Activated CD8-positive, alpha-beta T cell treated with anti-CD3 and anti-CD28 coated beads for 36 hours (primary cell): ENCODE data around the gene CENATAC. TPM values are rescaled to one million over a fixed set of nuclear protein-coding genes. Genes with fewer than 3 reads are reported as not detected.
"Not testable (repeated sequence)": the region's sequence is repeated elsewhere in the genome, so short reads cannot be mapped to it uniquely, and the experiment has no call there.

Experiments used
- ATAC-seq: fragments of 200-7000 bp; cut with Tn5 transposase; one replicate; pipeline ENCODE4 v1.10.0; 2021; ENCODE audit warnings: mild to moderate bottlenecking, moderate library complexity
- CTCF ChIA-PET: fragments of 350-600 bp; sonication (Branson Sonifier 250); formaldehyde crosslinking; loops from one replicate; lab custom pipeline; 2021; ENCODE audit warnings: antibody characterized with exemption; lab: Charles Lee
- POLR2A ChIA-PET: fragments of 350-600 bp; sonication (Branson Sonifier 250); formaldehyde crosslinking; loops from one replicate; lab custom pipeline; 2021; ENCODE audit warnings: antibody characterized with exemption; lab: Charles Lee
- DNase-seq: peaks from one replicate; pipeline ENCODE4 v3.0.0-alpha.2; 2020
- H3K27ac Mint-ChIP-seq: one replicate; pipeline ENCODE4 v1.8.0; 2021; ENCODE audit warnings: mild to moderate bottlenecking, mixed read lengths
- H3K27me3 Mint-ChIP-seq: one replicate; pipeline ENCODE4 v1.8.0; 2021; ENCODE audit warnings: mixed read lengths
- H3K36me3 Mint-ChIP-seq: one replicate; pipeline ENCODE4 v1.8.0; 2021; ENCODE audit warnings: low read depth, mixed read lengths
- H3K4me1 Mint-ChIP-seq: one replicate; pipeline ENCODE4 v1.8.0; 2021; ENCODE audit warnings: low read depth, mixed read lengths
- H3K4me3 Mint-ChIP-seq: one replicate; pipeline ENCODE4 v1.8.0; 2021; ENCODE audit warnings: mild to moderate bottlenecking, moderate library complexity, mixed read lengths
- H3K9me3 Mint-ChIP-seq: one replicate; pipeline ENCODE4 v1.8.0; 2021; ENCODE audit warnings: mixed read lengths
- CTCF ChIP-seq: fragments of 200-600 bp; IDR thresholded peaks from one replicate; pipeline ENCODE4 v1.8.0; 2022; ENCODE audit warnings: antibody characterized with exemption, mild to moderate bottlenecking
- intact Hi-C: fragments of 100-400 bp; cut with micrococcal nuclease; formaldehyde crosslinking; loops from one replicate; pipeline ENCODE4 v1.10.0; 2022
- total RNA-seq, 2 experiments: library from RNA; stranded (reverse); gene quantifications; one replicate each; pipeline ENCODE4 v1.2.3, GENCODE V29; 2021

Gene CENATAC
- total RNA-seq, 2 experiments from 2014 or later = 22.0 to 24.1 TPM

GRCh38 chr11:118979434-118979833 is 18.5 kb upstream of the CENATAC start:
- H3K4me3 Mint-ChIP-seq = no peak overlapping the region
- no peak for DNase-seq
- ChIA-PET CTCF (no interaction called here), POLR2A (no interaction called here)
- intact Hi-C loops = no loop called here
- H3K36me3 Mint-ChIP-seq = no peaks in the 10 kb centered on the region
- H3K27me3 Mint-ChIP-seq = peaks cover 6% of the 10 kb centered on the region
- no peak overlapping the region for H3K27ac Mint-ChIP-seq
- TF ChIP-seq CTCF = no peak
- H3K4me1 Mint-ChIP-seq = no peaks in the 10 kb centered on the region
- no peaks in the 10 kb centered on the region for H3K9me3 Mint-ChIP-seq
- ATAC-seq = peak; percentile 47

GRCh38 chr11:118980191-118980881 is 17.6 kb upstream of the CENATAC start:
- Mint-ChIP-seq H3K27ac (no peak overlapping the region), H3K36me3 (no peaks in the 10 kb centered on the region), H3K9me3 (no peaks in the 10 kb centered on the region), H3K4me3 (no peak overlapping the region), H3K4me1 (no peaks in the 10 kb centered on the region), H3K27me3 (peaks cover 2% of the 10 kb centered on the region)
- DNase-seq (no peak), ATAC-seq (no peak)
- POLR2A ChIA-PET = interaction anchor here (1.0 kb wide), 1 partner anchor 136 kb away, joined by 3 read pairs; no protein-coding TSS in a partner anchor
- CTCF ChIA-PET = no interaction called here
- intact Hi-C loops = no loop called here
- TF ChIP-seq CTCF = no peak

GRCh38 chr11:118984337-118984736 is 13.6 kb upstream of the CENATAC start:
- CTCF ChIA-PET = interaction anchor here (1.2 kb wide), 1 partner anchor 325 kb away, joined by 4 read pairs; no protein-coding TSS in a partner anchor
- H3K27ac Mint-ChIP-seq, H3K4me1 Mint-ChIP-seq, H3K4me3 Mint-ChIP-seq, DNase-seq, H3K9me3 Mint-ChIP-seq, H3K36me3 Mint-ChIP-seq, H3K27me3 Mint-ChIP-seq, ATAC-seq, intact Hi-C loops: not testable (repeated sequence)
- POLR2A ChIA-PET = interaction anchor here (1.0 kb wide), 1 partner anchor 89 kb away, joined by 4 read pairs; no protein-coding TSS in a partner anchor

GRCh38 chr11:118984825-118985224 is 13.1 kb upstream of the CENATAC start:
- no peak for DNase-seq
- H3K27me3 Mint-ChIP-seq = no peaks in the 10 kb centered on the region
- no peaks in the 10 kb centered on the region for H3K4me1 Mint-ChIP-seq
- intact Hi-C loops = no loop called here
- no peak for TF ChIP-seq CTCF
- no peak for ATAC-seq
- CTCF ChIA-PET = interaction anchor here (0.6 to 1.2 kb wide), 2 partner anchors 55 to 326 kb away, joined by 3 to 4 read pairs; no protein-coding TSS in a partner anchor
- H3K36me3 Mint-ChIP-seq = no peaks in the 10 kb centered on the region
- no peak overlapping the region for H3K27ac Mint-ChIP-seq
- POLR2A ChIA-PET = interaction anchor here (1.0 kb wide), 2 partner anchors 12 to 90 kb away, joined by 4 read pairs; no protein-coding TSS in a partner anchor
- H3K4me3 Mint-ChIP-seq = no peak overlapping the region
- H3K9me3 Mint-ChIP-seq = no peaks in the 10 kb centered on the region

GRCh38 chr11:118988280-118988679 is 9.7 kb upstream of the CENATAC start:
- Mint-ChIP-seq H3K36me3 (peaks cover 4% of the 10 kb centered on the region), H3K27me3 (no peaks in the 10 kb centered on the region), H3K27ac (no peak overlapping the region), H3K9me3 (no peaks in the 10 kb centered on the region), H3K4me3 (no peak overlapping the region), H3K4me1 (no peaks in the 10 kb centered on the region)
- ChIA-PET POLR2A (no interaction called here), CTCF (no interaction called here)
- intact Hi-C loops = no loop called here
- DNase-seq = no peak
- no peak for TF ChIP-seq CTCF
- ATAC-seq = no peak

GRCh38 chr11:118991486-118992038 is 6.4 kb upstream of the CENATAC start:
- DNase-seq, CTCF ChIA-PET, H3K27ac Mint-ChIP-seq, H3K4me3 Mint-ChIP-seq, H3K4me1 Mint-ChIP-seq, ATAC-seq, H3K9me3 Mint-ChIP-seq, POLR2A ChIA-PET, intact Hi-C loops, H3K27me3 Mint-ChIP-seq: not testable (repeated sequence)
- peaks cover 14% of the 10 kb centered on the region for H3K36me3 Mint-ChIP-seq
